ENCODE data around the gene THRA. TPM values are rescaled to one million over a fixed set of nuclear protein-coding genes. Genes with fewer than 3 reads are reported as not detected.

THRA gene
- total RNA-seq, 1 experiment from 2014 or later, result 10.1 TPM

GRCh38 chr17:40020146-40020545, 42.6 kb upstream of the THRA start:
- Mint-ChIP-seq H3K27ac (peak overlapping the region in 2 of 3 experiments; percentile 39 to 55; a peak in 2 of 7 replicates), H3K4me3 (no peak overlapping the region), H3K27me3 (ENCODE audit: low read depth) (no peaks in the 10 kb centered on the region), H3K9me3 (no peaks in the 10 kb centered on the region; a peak in 1 of 5 replicates), H3K4me1 (peaks cover 16 to 41% of the 10 kb centered on the region in 2 experiments), H3K36me3 (ENCODE audit: insufficient read depth in 1 of 3, low read depth in 3 of 3) (peaks cover 12 to 45% (median 45%) of the 10 kb centered on the region in 3 experiments; a peak in 6 of 7 replicates)
- Histone ChIP-seq H2BK12ac (ENCODE audit: insufficient read length, low read depth, low read length) (no peak overlapping the region), H3K9me3 (ENCODE audit: control insufficient read depth, low read depth, low read length) (no peaks in the 10 kb centered on the region), H4K20me1 (ENCODE audit: control insufficient read depth, insufficient read depth, insufficient read length) (no peaks in the 10 kb centered on the region), H3K14ac (ENCODE audit: insufficient read depth, low read length) (no peak overlapping the region), H2BK120ac (ENCODE audit: low read depth, low read length, poor library complexity, severe bottlenecking) (no peak overlapping the region), H4K91ac (ENCODE audit: insufficient read length, low read depth, low read length) (no peak overlapping the region), H4K8ac (replicated peaks; ENCODE audit: insufficient read length, low read depth, low read length) (no peak overlapping the region), H2BK20ac (ENCODE audit: low read depth, low read length, poor library complexity, severe bottlenecking) (no peak overlapping the region), H3K4ac (ENCODE audit: low read depth, low read length) (no peak overlapping the region), H2BK5ac (ENCODE audit: insufficient read length, low read length) (no peak overlapping the region), H3K23me2 (ENCODE audit: insufficient read length, low read depth, low read length, poor library complexity, severe bottlenecking) (no peaks in the 10 kb centered on the region), H3K23ac (ENCODE audit: insufficient read length, low read depth, low read length) (no peak overlapping the region), H3K4me1 (ENCODE audit: insufficient read depth, low read length) (peaks cover 4% of the 10 kb centered on the region; the same call in 1 of the 2 replicates), H3K9ac (ENCODE audit: extremely low read depth, insufficient read length, low read length) (no peak overlapping the region), H4K5ac (ENCODE audit: insufficient read length, low read depth, low read length) (no peak overlapping the region), H3K4me2 (ENCODE audit: insufficient read depth, insufficient read length, low read length) (no peak overlapping the region), H3K56ac (ENCODE audit: insufficient read length, low read depth, low read length) (no peak overlapping the region), H3K27ac (ENCODE audit: insufficient read length, low read depth, low read length) (no peak overlapping the region), H3T11ph (ENCODE audit: low read length) (no peak overlapping the region), H3K18ac (ENCODE audit: insufficient read length, low read depth, low read length) (no peak overlapping the region), H2AFZ (ENCODE audit: low read length) (no peak overlapping the region), H2AK5ac (ENCODE audit: insufficient read length, low read length) (no peak overlapping the region), H3K79me2 (ENCODE audit: insufficient read depth, low read length) (no peaks in the 10 kb centered on the region), H2BK15ac (ENCODE audit: low read depth, low read length) (no peak overlapping the region), H3K27me3 (ENCODE audit: insufficient read depth, low read length) (no peaks in the 10 kb centered on the region), H3K79me1 (ENCODE audit: insufficient read depth, low read depth, low read length, poor library complexity, severe bottlenecking) (no peaks in the 10 kb centered on the region)
- no peak for TF ChIP-seq CTCF (conservative IDR thresholded peaks at IDR 0.05)
- DNase-seq, result no peak
- no CpG with 5 or more reads among the region's 13 CpGs for WGBS (ENCODE audit: extremely low coverage, insufficient read length, low lambda C conversion rate)
